ENCODE results near the gene NUTM1.

Gene NUTM1, protein sequence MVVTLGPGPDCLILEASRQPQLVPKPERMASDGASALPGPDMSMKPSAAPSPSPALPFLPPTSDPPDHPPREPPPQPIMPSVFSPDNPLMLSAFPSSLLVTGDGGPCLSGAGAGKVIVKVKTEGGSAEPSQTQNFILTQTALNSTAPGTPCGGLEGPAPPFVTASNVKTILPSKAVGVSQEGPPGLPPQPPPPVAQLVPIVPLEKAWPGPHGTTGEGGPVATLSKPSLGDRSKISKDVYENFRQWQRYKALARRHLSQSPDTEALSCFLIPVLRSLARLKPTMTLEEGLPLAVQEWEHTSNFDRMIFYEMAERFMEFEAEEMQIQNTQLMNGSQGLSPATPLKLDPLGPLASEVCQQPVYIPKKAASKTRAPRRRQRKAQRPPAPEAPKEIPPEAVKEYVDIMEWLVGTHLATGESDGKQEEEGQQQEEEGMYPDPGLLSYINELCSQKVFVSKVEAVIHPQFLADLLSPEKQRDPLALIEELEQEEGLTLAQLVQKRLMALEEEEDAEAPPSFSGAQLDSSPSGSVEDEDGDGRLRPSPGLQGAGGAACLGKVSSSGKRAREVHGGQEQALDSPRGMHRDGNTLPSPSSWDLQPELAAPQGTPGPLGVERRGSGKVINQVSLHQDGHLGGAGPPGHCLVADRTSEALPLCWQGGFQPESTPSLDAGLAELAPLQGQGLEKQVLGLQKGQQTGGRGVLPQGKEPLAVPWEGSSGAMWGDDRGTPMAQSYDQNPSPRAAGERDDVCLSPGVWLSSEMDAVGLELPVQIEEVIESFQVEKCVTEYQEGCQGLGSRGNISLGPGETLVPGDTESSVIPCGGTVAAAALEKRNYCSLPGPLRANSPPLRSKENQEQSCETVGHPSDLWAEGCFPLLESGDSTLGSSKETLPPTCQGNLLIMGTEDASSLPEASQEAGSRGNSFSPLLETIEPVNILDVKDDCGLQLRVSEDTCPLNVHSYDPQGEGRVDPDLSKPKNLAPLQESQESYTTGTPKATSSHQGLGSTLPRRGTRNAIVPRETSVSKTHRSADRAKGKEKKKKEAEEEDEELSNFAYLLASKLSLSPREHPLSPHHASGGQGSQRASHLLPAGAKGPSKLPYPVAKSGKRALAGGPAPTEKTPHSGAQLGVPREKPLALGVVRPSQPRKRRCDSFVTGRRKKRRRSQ

DNA sequence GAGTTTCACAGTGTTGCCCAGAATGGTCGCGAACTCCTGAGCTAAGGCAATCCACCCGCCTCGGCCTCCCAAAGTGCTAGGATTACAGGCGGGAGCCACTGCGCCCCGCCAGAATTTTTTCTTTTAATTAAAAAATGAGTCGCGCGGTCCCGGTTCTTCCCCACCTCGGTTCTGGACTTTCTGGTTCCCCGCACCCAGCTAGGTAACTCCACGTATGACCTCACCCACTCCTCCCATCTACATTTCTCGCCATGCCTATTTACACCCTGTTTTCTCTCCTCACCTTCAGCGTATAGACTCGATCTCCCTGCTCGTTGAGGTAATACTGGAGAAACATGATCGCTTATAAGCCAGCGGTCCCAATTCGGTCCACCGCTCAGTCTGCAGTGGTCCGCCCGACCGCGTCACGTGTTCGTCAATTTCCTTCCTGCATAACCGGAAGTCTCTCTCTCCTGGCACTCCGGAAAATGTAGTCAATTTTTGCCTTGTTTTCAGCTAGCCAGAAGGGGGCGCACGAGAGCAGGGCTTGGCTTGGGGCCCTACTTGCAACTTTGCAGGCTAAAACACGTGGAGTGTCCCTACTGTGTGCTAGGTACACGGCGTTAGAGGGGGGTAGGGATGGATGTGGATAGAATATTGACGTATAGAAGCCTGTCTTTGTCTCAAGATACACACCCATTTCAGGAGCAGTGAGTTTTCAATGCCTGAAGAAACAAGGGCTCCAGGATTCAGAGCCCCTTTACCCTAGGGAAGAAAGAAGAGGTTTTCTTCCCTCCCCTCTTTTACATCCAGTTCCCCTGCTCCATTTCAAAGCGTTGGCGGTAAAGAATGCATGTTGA lies at the start of gene NUTM1, which contains the start of gene NOP10:
Gene NUTM1, plus strand, starts transcription at position 579 of the 839 bp plus-strand sequence. CDS start 382 bp downstream, outside the sequence.
Gene NOP10, minus strand, starts transcription at position 400 of the 839 bp plus-strand sequence. Its CDS starts 63 bp downstream, at position 337.
- peak; percentile 91 to 97 (median 93) for DNase-seq (ENCODE audit: low read depth in 2 of 3, low spot score in 1 of 3)

DNA sequence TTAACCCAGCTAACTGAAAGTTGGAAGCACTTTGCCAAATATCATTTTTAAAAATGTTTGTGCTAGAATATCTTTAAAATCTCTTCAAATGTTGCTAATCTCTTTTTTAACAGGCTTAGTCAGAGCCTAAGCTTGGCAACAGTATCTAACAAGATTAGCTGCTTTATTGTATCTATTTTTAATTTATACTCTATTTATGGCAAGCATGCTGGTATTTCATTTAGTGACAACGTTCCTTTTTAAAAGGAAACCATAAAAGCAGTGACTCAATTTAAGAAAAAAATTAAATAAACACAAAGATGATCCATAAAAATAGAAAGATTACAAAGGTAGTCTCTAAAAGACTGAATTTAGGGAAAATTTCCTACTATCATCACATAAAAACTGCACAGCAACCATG lies 46.1 kb upstream of the NUTM1 start:
- no peak for DNase-seq (ENCODE audit: low read depth in 2 of 3, low spot score in 1 of 3)

DNA sequence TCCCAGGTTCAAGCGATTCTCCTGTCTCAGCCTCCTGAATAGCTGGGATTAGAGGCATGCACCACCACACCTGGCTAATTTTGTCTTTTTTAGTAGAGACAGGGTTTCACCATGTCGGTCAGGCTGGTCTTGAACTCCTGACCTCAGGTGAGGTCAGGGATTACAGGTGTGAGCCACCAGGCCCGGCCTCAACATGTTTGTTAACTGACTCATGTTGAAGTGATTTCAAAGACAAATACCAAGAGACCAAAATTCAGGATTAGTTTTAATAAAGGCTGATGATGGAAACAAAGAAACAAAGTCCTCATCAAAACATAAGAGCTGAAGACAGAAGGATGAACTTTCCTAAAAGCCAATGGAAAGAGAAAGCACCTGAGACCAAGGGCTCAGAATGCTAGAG lies 42.1 kb upstream of the NUTM1 start:
- no peak for DNase-seq (ENCODE audit: low read depth in 2 of 3, low spot score in 1 of 3)

DNA sequence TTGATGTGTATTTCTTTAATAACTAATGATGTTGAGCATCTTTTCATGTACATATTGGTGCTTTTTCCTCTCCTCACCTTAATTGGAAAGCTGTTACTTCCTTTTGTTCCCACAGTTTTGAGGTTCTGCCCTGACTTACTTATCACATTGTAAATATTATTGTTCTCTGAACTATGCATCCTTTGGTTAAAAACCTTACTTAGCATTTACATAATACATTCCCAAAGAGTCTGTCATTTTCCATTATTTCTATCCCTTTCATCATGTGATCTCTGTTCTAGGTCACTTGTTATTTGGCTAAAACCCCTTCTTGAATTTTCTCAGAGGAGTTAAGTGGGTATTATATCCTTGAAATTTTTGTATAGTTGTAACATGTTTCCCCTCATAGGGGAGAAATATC lies 38.5 kb upstream of the NUTM1 start:
- DNase-seq (ENCODE audit: low read depth in 2 of 3, low spot score in 1 of 3): no peak

DNA sequence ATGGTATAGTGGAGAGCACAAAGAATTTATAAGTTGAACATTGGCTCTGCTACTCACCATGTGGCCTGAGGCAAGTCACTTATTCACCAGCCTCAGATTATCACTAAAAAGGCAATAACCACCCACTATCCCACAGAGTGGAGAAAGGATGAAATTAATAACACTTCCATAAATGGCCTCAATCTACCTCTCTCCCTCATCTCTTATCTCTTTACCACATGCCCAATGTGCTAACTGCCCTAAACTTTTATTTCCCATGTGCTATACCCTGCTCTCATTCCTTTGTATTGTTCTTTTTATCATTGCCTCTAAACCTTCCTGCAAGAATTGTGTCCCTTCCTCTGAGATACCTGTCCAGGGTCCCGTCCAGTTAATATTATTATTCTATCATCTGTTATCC lies 31.6 kb upstream of the NUTM1 start:
- no peak for DNase-seq (ENCODE audit: low read depth in 2 of 3, low spot score in 1 of 3)

DNA sequence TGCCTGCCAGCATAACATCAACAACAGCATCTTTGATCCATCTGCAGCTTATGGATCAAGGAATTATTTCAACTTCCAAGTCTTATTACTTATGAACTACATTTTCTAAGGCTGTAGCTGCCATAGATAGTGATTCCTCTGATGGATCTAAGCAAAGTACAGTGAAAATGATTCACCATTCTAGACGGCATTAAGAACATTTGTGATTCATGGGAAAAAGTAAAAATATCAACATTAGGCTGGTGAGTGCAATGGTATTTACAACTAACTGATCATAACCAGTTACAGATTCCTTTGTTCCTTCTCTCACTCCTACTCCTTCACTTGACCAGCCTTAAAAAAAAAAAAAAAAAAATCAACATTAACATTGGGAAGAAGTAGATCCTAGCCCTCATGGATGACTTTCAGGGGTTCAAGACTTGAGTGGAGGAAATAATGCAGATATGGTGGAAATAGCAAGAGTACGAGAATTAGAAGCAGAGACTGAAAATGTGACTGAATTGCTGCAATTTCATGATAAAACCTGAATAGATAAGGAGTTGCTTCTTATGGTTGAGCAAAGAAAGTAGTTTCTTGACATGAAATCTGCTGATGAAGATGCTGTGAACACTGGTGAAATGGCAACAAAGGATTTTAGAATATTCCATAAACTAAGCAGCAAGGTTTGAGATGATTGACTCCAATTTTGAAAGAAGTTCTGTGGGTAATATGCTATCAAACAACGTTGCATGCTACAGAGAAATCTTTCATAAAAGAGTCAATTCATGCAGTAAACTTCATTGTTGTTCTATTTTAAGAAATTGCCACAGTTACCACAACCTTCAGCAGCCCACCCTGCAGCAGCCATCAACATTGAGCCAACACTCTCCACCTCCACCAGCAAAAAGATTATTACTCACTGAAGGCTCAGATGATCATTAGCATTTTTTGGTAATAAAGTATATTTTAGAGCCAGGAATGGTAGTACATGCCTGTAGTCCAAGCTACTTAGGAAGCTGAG lies 28.3 kb upstream of the NUTM1 start:
- DNase-seq (ENCODE audit: low read depth in 2 of 3, low spot score in 1 of 3): no peak

DNA sequence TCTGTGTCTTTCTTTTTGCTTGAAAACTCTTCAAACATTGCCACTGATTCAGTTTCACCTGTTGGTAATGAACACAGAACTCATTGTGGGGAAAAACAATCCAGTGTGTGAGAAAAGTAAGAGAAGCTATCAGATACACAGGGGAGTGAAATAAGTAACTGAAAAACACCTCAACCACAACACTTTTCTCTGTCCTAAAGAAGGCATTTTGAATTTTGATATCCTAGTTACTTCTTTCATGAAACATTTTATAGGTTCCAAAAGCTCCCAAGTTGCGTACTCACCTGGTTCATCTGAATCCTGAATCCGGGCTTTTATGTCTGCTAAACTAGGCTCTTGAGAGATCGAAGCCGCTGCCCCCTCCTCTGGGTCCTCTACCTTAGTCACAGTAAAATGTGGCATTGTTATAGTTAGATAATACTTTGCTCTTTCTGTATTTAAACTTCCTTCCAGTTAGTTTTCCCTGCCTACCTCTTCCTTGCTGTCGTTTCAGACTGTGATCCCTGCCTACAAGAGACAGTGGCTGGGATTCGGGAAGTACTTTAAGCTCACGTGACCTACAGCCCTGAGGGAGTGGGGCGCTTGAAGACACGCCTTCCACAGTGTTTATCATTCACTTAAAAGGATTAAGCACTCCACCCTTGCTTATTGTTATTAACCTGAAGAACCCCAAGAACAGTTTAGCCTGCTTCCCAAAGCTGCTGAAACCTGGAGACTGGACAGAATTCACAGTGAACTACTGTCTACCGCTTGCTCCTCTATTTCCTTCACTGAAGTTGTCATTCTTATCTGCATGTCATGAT lies 24.6 kb upstream of the NUTM1 start:
- DNase-seq (ENCODE audit: low read depth in 2 of 3, low spot score in 1 of 3): no peak

DNA sequence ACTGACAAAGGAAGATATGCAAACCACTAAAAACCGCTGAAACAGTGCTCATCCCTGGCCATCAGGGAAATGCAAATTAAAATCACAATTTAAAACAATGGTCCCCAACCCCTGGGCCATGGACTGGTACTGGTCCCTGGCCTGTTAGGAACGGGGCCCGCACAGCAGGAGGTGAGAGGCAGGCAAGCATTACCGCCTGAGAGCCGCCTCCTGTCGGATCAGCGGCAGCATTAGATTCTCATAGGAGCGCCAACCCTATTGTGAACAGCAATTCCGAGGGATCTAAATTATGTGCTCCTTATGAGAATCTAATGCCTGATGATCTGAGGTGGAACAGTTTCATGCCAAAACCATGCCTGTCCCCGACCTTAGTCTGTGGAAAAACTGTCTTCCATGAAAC lies 19.9 kb upstream of the NUTM1 start:
- DNase-seq (ENCODE audit: low read depth in 2 of 3, low spot score in 1 of 3): no peak

DNA sequence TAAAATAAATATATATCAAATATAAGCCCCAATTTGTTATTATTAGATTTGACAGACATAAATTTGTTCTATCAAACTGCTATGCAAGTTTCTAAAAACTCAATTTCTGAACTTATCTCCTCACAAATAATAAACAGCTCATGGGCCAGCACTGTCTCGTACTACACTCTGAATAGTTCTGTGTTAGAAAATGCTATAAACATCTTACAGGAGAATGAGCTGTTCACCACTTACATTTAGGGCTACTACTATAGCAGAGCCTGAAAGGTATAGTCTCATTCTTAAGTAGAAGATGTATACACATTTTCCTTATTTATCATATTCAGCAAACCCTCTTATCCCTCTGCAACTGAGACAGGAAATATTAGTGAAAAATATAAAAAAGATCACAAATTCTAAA lies 18.2 kb upstream of the NUTM1 start:
- DNase-seq (ENCODE audit: low read depth in 2 of 3, low spot score in 1 of 3): no peak

DNA sequence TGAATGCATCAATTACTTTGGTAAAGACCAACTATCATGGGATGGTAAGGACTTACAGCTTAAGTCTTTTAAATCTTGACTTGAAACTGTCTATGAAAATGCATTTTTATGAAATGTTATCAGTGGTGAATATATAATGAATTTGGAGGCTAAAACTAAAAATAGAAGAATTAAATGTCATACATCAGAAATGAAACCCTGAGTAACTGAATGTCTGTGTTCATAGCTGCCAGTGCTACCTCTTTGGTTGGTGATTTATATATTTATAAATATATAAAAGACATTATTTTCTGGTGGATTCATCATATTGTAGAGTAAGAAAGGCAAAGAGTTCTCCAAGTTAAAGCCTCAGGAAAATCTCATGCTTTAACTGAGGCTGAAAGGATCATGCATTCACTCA lies 17.7 kb upstream of the NUTM1 start:
- DNase-seq (ENCODE audit: low read depth in 2 of 3, low spot score in 1 of 3): no peak

DNA sequence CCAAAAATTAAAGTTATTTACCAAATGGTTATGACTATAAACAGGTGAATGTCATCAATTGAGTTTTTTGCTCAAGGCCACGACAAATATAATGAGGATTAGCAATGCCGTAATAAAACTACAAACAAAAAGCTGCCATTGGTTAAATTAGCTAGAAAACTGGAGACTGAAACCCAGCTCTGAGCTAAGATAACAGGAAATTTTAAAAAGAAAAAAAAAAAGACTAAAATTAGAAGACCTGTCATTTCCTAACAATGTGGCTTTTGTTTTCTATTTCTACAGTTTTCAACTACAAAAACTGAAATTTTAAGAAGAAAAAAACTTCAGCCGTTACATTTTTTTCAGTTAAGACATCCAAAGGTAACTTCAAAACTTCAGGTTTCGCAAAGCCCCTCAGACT lies 15.2 kb upstream of the NUTM1 start:
- no peak for DNase-seq (ENCODE audit: low read depth in 2 of 3, low spot score in 1 of 3)

DNA sequence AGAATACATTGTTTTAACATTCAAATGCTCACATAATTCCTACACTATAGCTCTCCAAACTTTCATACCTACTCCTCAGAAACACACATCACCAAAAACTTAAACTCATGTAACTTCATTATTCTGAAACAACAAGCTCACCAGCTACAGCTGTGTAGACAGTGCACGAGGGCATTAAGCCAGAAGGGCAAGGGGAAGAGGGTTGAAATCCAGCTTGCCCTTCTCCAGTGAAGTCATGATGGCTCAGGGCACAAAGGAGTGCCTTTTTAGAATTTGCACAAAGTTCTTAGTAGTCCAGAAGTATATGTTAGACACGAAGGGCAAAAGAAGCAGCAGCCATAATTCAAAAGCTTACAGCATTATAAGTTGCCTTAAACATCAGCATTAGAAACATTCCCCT lies 14.1 kb upstream of the NUTM1 start:
- DNase-seq (ENCODE audit: low read depth in 2 of 3, low spot score in 1 of 3): no peak

DNA sequence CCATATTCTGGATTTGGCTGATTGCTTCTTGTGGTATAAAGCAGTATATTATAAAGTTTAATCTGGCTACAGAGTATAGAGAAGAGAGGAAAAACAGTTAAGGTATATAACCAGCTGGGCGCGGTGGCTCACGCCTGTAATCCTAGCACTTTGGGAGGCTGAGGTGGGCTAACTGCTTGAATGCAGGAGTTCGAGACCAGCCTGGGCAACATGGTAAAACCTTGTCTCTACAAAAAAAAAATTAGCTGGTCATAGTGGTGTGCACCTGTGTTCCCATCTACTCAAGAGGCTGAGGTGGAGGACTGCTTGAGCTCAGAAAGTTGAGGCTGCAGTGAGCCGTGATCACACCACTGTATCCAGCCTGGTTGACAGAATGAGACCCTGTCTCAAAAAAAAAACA lies 12.8 kb upstream of the NUTM1 start:
- no peak for DNase-seq (ENCODE audit: low read depth in 2 of 3, low spot score in 1 of 3)

DNA sequence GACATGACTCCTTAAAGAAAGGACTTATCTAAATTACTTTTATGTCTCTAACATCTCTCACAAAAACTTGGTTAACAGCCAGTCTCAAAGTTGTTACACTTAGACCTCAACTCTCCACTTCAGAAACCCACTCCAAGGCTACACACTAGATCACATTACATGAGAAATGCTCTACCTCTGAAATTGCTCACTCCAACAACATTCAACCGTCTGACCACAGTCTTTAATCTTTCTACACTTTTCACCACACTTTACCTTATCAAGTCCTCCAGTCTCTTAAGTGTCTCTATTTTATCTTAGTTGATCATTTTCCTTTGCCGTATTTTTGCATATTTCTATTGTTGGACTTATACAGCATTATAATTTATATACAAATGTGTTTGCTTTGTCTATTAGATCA lies 11.3 kb upstream of the NUTM1 start:
- no peak for DNase-seq (ENCODE audit: low read depth in 2 of 3, low spot score in 1 of 3)

DNA sequence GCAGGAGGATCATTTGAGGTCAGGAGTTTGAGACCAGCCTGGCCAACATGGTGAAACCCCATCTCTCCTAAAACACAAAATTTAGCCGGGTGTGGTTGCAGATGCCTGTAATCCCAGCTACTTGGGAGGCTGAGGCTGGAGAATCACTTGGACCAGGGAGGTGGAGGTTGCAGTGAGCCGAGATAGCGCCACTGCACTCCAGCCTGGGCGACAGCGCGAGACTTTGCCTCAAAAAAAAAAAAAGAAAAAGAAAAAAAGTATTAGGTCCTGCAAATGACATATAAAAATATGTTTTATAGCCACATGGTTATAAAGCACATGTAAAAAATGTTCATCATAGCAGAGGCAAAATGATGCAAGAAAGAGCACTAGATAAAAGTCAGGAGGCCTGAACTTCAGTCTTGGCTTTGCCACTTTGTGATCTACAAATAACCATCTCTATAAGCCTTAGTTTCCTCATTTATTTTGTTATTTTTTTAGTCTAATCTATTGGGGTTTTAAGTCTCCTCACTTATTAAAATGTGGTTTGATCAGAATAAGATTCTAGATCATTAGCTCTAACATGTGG lies 10.5 kb upstream of the NUTM1 start:
- no peak for DNase-seq (ENCODE audit: low read depth in 2 of 3, low spot score in 1 of 3)

DNA sequence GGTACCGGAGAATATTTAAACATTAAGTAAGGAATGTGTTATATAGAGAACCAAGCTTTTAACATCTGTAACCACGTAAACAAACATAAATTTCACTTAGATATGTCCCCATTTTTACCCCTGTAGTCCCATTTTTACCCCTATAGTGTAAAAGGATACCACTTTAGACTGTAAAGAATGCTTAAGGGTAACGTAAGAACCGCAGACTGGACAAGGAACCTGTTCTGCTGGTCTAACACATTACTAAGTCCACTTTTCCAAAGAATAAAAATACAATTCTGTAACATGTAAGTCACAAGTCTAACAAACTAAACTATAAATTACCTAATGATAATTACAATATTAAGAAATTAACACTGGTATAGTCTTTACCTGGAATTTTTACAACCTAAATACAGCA lies 8.4 kb upstream of the NUTM1 start:
- no peak for DNase-seq (ENCODE audit: low read depth in 2 of 3, low spot score in 1 of 3)

DNA sequence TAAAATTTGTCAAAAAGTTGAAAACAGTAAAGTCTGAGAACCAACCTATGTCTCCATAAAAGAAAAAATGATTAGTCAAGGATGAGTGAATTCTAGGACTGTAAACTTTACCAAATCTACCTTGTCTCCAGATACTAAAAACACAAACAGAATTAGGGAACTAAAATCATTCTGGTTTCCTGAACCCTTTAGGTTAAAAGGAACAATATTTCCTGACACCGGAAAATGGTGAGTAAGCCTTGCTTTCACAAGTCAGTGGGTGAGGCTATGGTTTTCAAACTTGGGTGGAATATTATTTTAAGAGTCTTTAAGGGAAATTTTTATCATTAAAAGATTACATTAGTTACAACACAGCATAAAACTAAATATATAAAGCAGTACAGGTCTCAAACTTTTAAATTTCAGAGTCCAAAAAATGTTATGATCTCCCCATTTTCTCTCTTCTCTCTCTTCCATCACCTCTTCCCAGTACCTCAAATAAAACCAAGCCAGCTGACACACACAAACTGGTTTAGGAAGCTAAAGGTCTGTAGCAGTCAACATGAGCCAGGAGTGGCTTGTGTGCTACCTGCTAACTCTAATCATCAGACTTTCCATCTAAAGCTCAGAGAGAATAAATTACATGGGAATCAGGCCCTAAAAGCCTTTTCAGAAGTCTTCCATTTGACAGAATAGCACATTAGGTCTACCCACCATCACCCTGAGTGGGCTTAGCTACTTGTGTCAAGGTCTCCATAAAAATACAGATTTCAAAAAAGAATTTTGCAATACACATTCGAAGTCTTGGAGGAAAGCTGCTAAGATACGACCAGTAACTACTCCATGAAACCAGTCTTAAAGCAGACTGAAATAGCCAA lies 7.7 kb upstream of the NUTM1 start:
- no peak for DNase-seq (ENCODE audit: low read depth in 2 of 3, low spot score in 1 of 3)
